Neural cell (in vitro differentiated cells): Measurements from ENCODE around the gene VPREB3. TPM values are rescaled to one million over a fixed set of nuclear protein-coding genes. Genes with fewer than 3 reads are reported as not detected.

ENCODE experiments used
- H2AFZ ChIP-seq: fragments of 200-600, 300-800 bp; sonication (generic), shearing (Covaris generic); 2 replicates; pipeline ENCODE4 v1.6.0; 2014; ENCODE audit warnings: low read depth, mild to moderate bottlenecking, antibody characterized with exemption, low read length, moderate library complexity
- H3F3A ChIP-seq: fragments of 200-600 bp; shearing (Covaris generic); 2 replicates; pipeline ENCODE4 v1.6.1; 2016; ENCODE audit warnings: mild to moderate bottlenecking, moderate library complexity, mixed read lengths, antibody characterized with exemption, low read length; ENCODE audit not compliant: insufficient read depth, poor library complexity, severe bottlenecking
- H3K27ac ChIP-seq: fragments of 200-600, 300-800 bp; sonication (generic), shearing (Covaris generic); 2 replicates; pipeline ENCODE4 v1.5.1; 2014; ENCODE audit warnings: mild to moderate bottlenecking, low read length, moderate library complexity
- H3K27me3 ChIP-seq: fragments of 300-800, 200-600 bp; sonication (generic), shearing (Covaris generic); 2 replicates; pipeline ENCODE4 v1.6.0; 2014; ENCODE audit warnings: mild to moderate bottlenecking, low read depth, low read length, moderate library complexity; ENCODE audit not compliant: insufficient read depth
- H3K36me3 ChIP-seq: fragments of 300-800, 200-600 bp; sonication (generic), shearing (Covaris generic); 2 replicates; pipeline ENCODE4 v1.5.1; 2014; ENCODE audit warnings: mild to moderate bottlenecking, antibody characterized with exemption, low read length, moderate library complexity; ENCODE audit not compliant: insufficient read depth
- H3K4me2 ChIP-seq: fragments of 300-800, 200-600 bp; sonication (generic), shearing (Covaris generic); 2 replicates; pipeline ENCODE4 v1.6.0; 2014; ENCODE audit warnings: mild to moderate bottlenecking, low read length
- H3K4me3 ChIP-seq: fragments of 300-800, 200-600 bp; sonication (generic), shearing (Covaris generic); 2 replicates; pipeline ENCODE4 v1.5.1; 2014; ENCODE audit warnings: mild to moderate bottlenecking, low read length, moderate library complexity
- H3K79me2 ChIP-seq: fragments of 200-600 bp; shearing (Covaris generic); replicated peaks from 2 replicates; pipeline ENCODE4 v1.6.0; 2014; ENCODE audit warnings: mild to moderate bottlenecking, low read length, moderate library complexity; ENCODE audit not compliant: insufficient read depth
- H3K9ac ChIP-seq: fragments of 300-800, 200-600 bp; sonication (generic), shearing (Covaris generic); 2 replicates; pipeline ENCODE4 v1.6.1; 2016; ENCODE audit warnings: mild to moderate bottlenecking, low read length, mixed read lengths
- H3K9me2 ChIP-seq: fragments of 200-600 bp; shearing (Covaris generic); 2 replicates; pipeline ENCODE4 v1.6.1; 2016; ENCODE audit warnings: mild to moderate bottlenecking, low read length, mixed read lengths; ENCODE audit not compliant: insufficient read depth
- H3K9me3 ChIP-seq: fragments of 200-600, 300-800 bp; sonication (generic), shearing (Covaris generic); 2 replicates; pipeline ENCODE4 v1.6.1; 2016; ENCODE audit warnings: mild to moderate bottlenecking, mixed run types, low read length, moderate library complexity, mixed read lengths
- H4K20me1 ChIP-seq: fragments of 200-600 bp; shearing (Covaris generic); 2 replicates; pipeline ENCODE4 v1.6.1; 2016; ENCODE audit warnings: mild to moderate bottlenecking, mixed run types; ENCODE audit not compliant: insufficient read depth
- EP300 ChIP-seq: fragments of 450-650 bp; conservative IDR thresholded peaks from 2 replicates; pipeline ENCODE4 v1.6.1; 2014; ENCODE audit warnings: antibody characterized with exemption, mild to moderate bottlenecking, moderate library complexity; ENCODE audit not compliant: poor library complexity, severe bottlenecking
- RAD21 ChIP-seq: fragments of 450-650 bp; conservative IDR thresholded peaks from 2 replicates; pipeline ENCODE4 v1.6.1; 2014; ENCODE audit warnings: antibody characterized with exemption, mild to moderate bottlenecking, moderate library complexity
- polyA plus RNA-seq: library from polyadenylated mRNA; depleted of rRNA; stranded (reverse); fragments of >200 nt; gene quantifications from 2 replicates; pipeline ENCODE4 v1.2.3, GENCODE V29; 2014
- TF ChIP-seq, protein P1 (sequence below): IDR thresholded peaks from 2 replicates; pipeline ENCODE4 v1.6.1; 2012; ENCODE audit warnings: borderline replicate concordance

The VPREB3 gene
- polyA plus RNA-seq, 1 donor from 2014 or later: not detected

DNA sequence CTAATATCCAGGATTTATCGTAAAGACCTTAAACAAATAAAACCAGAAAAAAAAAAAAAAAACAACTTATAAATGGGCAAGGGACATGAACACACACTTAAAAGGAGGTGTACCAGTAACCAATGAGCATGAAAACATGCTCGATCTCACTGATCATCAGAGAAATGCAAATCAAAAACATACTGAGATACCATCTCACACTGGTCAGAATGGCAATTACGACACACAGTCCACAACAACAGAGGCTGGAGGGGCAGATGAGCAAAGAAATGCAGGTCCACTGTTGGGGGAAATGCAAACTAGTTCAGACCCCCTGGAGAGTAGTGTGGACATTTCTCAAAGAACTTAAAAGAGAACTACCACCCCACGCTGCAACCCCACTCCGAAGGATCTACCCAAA is 50.2 kb downstream of the VPREB3 start:
- Histone ChIP-seq H3K27me3 (no peaks in the 10 kb centered on the region), H4K20me1 (no peaks in the 10 kb centered on the region), H3F3A (no peaks in the 10 kb centered on the region), H3K36me3 (peaks cover 16% of the 10 kb centered on the region), H3K4me3 (no peak overlapping the region), H3K4me2 (no peak overlapping the region), H2AFZ (no peak overlapping the region), H3K9me3 (no peaks in the 10 kb centered on the region), H3K27ac (no peak overlapping the region), H3K9me2 (no peaks in the 10 kb centered on the region), H3K9ac (no peak overlapping the region), H3K79me2 (peaks cover 4% of the 10 kb centered on the region)
- TF ChIP-seq RAD21: no peak
- TF ChIP-seq, protein P1, sequence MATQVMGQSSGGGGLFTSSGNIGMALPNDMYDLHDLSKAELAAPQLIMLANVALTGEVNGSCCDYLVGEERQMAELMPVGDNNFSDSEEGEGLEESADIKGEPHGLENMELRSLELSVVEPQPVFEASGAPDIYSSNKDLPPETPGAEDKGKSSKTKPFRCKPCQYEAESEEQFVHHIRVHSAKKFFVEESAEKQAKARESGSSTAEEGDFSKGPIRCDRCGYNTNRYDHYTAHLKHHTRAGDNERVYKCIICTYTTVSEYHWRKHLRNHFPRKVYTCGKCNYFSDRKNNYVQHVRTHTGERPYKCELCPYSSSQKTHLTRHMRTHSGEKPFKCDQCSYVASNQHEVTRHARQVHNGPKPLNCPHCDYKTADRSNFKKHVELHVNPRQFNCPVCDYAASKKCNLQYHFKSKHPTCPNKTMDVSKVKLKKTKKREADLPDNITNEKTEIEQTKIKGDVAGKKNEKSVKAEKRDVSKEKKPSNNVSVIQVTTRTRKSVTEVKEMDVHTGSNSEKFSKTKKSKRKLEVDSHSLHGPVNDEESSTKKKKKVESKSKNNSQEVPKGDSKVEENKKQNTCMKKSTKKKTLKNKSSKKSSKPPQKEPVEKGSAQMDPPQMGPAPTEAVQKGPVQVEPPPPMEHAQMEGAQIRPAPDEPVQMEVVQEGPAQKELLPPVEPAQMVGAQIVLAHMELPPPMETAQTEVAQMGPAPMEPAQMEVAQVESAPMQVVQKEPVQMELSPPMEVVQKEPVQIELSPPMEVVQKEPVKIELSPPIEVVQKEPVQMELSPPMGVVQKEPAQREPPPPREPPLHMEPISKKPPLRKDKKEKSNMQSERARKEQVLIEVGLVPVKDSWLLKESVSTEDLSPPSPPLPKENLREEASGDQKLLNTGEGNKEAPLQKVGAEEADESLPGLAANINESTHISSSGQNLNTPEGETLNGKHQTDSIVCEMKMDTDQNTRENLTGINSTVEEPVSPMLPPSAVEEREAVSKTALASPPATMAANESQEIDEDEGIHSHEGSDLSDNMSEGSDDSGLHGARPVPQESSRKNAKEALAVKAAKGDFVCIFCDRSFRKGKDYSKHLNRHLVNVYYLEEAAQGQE: no peak
- no peak for TF ChIP-seq EP300

Other genes with a start within 250 kb of the VPREB3 start
- not detected in 2 replicates for gene IGLL1, start 174.1 kb downstream of the VPREB3 start, polyA plus RNA-seq
- gene DRICH1, start 122.1 kb downstream of the VPREB3 start, polyA plus RNA-seq: 0.48 and 1.6 TPM in 2 replicates
- not detected in 2 replicates for gene RGL4, start 63.4 kb downstream of the VPREB3 start, polyA plus RNA-seq
- gene ZNF70, start 3.3 kb downstream of the VPREB3 start, polyA plus RNA-seq: 1.3 and 1.5 TPM in 2 replicates
- not detected in 2 replicates for gene C22orf15, start 8.6 kb upstream of the VPREB3 start, polyA plus RNA-seq
- gene CHCHD10, start 13.5 kb upstream of the VPREB3 start, polyA plus RNA-seq: 3.8 TPM in 1 of 2 replicates, not detected in the other
- gene MMP11, start 18.4 kb upstream of the VPREB3 start, polyA plus RNA-seq: 9.3 and 12.2 TPM in 2 replicates
- 97.5 and 98.9 TPM in 2 replicates for gene SMARCB1, start 32.5 kb upstream of the VPREB3 start, polyA plus RNA-seq
- 0.84 and 1.4 TPM in 2 replicates for gene DERL3, start 84.6 kb upstream of the VPREB3 start, polyA plus RNA-seq
- gene SLC2A11, start 103.5 kb upstream of the VPREB3 start, polyA plus RNA-seq: 45.7 and 48.6 TPM in 2 replicates
- 369 and 421 TPM in 2 replicates for gene MIF, start 140.0 kb upstream of the VPREB3 start, polyA plus RNA-seq
- 1.3 TPM in 1 of 2 replicates, not detected in the other for gene GSTT2B, start 206.8 kb upstream of the VPREB3 start, polyA plus RNA-seq
- gene DDTL, start 212.5 kb upstream of the VPREB3 start, polyA plus RNA-seq: 0.31 and 0.56 TPM in 2 replicates
- gene DDT, start 220.0 kb upstream of the VPREB3 start, polyA plus RNA-seq: 117 and 122 TPM in 2 replicates
- gene GSTT2, start 225.7 kb upstream of the VPREB3 start, polyA plus RNA-seq: not detected in 2 replicates